Measurements from ENCODE around the gene HBD. TPM values are rescaled to one million over a fixed set of nuclear protein-coding genes. Genes with fewer than 3 reads are reported as not detected.

Gene HBD
- total and polyA plus RNA-seq, 9 of the 15 experiments (the other 6 are each of a cell fraction or from before 2014, with no cell fraction given), result 11.8 to 169 (median 36.0) TPM

GRCh38 chr11:5235364-5236095 lies 1.2 kb upstream of the HBD start (continued):
- TF ChIP-seq BRD4 (IDR thresholded peaks at IDR 0.05) (no peak), E4F1 (CRISPR knock-in tag; IDR thresholded peaks at IDR 0.05; ENCODE audit: borderline replicate concordance) (no peak), ZNF282 (CRISPR knock-in tag; IDR thresholded peaks at IDR 0.05) (no peak), ZNF655 (CRISPR knock-in tag; IDR thresholded peaks at IDR 0.05) (no peak), TAF15 (IDR thresholded peaks at IDR 0.05; ENCODE audit: low read depth, low read length) (no peak), THAP7 (CRISPR knock-in tag; IDR thresholded peaks at IDR 0.05) (no peak), ZNF41 (CRISPR knock-in tag; conservative IDR thresholded peaks at IDR 0.05) (no peak), ETV5 (CRISPR knock-in tag; IDR thresholded peaks at IDR 0.05; ENCODE audit: low read depth) (no peak), SNRNP70 (optimal IDR thresholded peaks at IDR 0.05; ENCODE audit: low read depth, low read length) (no peak), TAF7 (tag; IDR thresholded peaks at IDR 0.05) (no peak), ZNF668 (CRISPR knock-in tag; IDR thresholded peaks at IDR 0.05) (no peak), ZNF586 (CRISPR knock-in tag; conservative IDR thresholded peaks at IDR 0.05) (no peak), HNRNPK (IDR thresholded peaks at IDR 0.05; ENCODE audit: low read depth, low read length, poor library complexity, severe bottlenecking) (no peak), TRIM24 (IDR thresholded peaks at IDR 0.05) (0 out of 4 replicates have a peak, but pooled peaks have one; percentile 22 to 38), ATF6 (CRISPR knock-in tag; IDR thresholded peaks at IDR 0.05) (no peak), ARID2 (IDR thresholded peaks at IDR 0.05) (peak; percentile 56), ZBTB49 (CRISPR knock-in tag; IDR thresholded peaks at IDR 0.05; ENCODE audit: borderline replicate concordance) (no peak), ELF1 (tag; IDR thresholded peaks at IDR 0.05) (no peak), BRF1 (IDR thresholded peaks at IDR 0.05; ENCODE audit: borderline replicate concordance, extremely low read depth, insufficient read length) (no peak), NEUROD1 (IDR thresholded peaks at IDR 0.05; ENCODE audit: borderline replicate concordance, low read depth, low read length, partially characterized antibody) (no peak)

All from K562 (cell line).